GM21447 (cell line): ENCODE measurements around the gene TTLL6.
"Not testable (repeated sequence)": the region's sequence is repeated elsewhere in the genome, so short reads cannot be mapped to it uniquely, and the experiment has no call there.

Experiments
- ATAC-seq: cut with Tn5 transposase; IDR thresholded peaks from one replicate; pipeline ENCODE4 v1.9.1; 2021; ENCODE audit not compliant: unreplicated experiment

The TTLL6 gene

DNA sequence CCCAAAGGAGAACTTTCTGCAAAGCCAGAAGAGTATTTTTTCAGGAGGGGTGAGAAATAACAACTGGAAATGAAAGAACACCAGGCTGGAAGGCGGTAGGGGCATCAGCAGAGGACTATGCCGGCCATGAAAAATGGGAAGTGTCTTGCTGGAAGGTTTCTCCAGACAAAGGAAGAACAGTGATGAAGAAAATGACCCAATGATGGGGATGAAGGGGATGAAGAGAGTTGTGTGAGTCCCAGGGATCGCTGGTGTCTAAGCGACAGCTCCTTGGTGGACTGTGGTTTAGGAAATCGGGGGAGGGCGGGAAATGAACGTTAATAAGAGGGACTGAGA lies 623 bp downstream of the TTLL6 start:
- ATAC-seq = no peak

DNA sequence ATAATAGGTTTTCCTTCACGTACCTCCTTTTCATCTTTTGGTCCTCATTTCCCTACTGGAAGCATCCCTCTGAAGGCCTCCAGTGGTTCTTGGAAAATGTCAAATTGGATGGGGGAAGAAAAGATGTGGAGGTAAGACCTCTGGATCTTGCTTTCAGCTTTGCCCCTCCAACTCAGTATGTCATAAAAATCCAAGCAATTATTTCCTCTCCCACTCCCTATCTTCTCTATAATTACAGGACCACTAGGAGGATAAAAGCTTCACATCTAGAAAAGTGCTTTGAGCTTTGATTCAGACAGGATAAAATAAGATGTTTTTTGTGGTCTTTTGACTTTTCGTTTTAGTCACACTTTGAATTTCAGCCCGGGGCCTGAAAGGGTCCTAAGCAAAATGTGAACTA lies 1.7 kb downstream of the TTLL6 start:
- ATAC-seq = no peak

- no peak for ATAC-seq
These were observed 2.5 kb downstream of the TTLL6 start for GRCh38 chr17:48814504-48814903.

DNA sequence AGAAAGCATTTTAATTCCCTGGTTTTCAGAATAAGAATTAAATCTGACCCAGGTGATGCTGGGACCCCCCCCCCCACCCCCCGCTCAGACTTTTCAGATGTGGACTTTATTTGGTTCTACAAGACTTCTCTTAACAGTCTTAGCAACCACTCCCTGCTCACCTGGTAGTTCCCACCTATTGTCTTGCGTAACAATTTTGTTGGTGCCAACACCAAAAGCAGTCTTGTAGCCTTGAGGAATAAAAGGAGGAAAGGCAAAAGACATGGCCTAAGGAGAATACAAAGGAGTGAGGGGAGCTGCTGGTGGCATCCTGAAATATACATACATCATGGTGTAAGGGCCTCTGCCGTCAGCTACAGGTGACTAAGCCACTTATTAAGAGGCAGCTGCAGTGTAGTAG lies 5.0 kb downstream of the TTLL6 start:
- ATAC-seq = no peak

DNA sequence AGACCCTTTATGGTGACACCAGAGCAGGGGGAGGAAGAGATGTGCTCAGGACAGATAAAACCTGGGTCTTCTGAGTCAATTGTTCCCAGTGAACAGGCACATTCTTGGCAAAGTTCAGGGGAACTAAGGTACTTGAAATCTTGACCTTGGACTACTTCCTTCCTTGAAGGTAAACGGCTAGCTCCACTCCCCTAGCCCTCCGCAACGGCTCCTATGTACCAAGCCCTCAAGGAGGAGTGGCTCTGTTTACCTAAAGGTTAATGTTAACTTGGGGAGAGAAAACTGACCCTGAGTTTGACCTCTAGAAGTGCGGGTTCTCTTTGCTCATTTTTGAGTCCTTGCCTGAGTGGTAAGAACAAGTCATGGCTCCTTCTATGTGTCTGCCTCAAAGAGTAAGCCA lies 7.8 kb downstream of the TTLL6 start:
- no peak for ATAC-seq

DNA sequence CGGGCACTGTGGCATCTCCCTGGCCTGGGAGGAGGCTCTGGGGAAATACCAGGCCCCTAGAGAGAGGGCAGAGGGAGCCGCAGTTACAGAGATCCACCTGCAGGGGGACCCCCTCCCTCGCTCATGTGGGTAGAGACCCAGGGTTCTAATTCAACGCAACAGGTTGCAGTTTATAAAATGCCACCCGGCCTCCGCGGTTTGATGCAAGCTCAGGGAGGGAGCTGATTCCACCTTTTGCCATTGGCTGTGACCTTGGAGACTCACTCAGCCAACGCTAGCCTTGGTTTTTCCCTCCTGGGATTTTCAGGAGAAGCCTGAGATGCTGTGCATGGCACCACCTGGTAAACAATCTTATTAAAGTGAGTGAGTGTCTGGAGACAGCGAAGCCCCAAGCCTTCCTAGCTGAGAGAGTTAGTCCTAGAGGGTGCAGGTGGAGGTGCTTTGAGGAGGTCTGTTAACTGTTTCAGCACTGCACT lies 12.1 kb downstream of the TTLL6 start:
- no peak for ATAC-seq

DNA sequence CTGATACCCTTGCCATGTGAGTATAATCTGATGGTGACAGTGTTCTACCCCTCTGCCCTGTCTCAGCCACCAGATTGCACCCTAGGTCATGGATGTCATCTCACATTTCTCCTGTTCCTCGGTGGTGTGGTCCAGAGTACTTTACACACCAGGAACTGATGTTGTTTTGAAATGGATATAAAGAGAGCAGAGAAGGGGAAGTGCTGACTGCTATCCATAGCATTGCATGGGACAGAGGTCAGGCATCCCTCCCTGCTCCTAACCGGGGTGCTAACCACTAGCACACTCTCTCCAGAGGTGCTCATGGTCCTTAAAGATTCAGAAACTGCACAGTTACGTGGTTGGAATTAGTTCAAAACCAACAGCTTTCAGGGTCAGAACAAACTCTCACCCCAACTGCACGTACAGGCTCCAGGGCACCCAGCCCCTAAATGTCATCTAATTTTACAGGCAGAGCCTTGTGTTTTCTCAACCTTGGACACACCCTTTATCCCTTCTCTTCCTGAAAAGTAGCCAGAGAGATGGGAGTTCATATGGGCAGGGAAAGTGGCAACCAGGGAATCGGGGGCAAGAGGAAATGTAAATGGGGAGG lies 16.3 kb downstream of the TTLL6 start:
- no peak for ATAC-seq

DNA sequence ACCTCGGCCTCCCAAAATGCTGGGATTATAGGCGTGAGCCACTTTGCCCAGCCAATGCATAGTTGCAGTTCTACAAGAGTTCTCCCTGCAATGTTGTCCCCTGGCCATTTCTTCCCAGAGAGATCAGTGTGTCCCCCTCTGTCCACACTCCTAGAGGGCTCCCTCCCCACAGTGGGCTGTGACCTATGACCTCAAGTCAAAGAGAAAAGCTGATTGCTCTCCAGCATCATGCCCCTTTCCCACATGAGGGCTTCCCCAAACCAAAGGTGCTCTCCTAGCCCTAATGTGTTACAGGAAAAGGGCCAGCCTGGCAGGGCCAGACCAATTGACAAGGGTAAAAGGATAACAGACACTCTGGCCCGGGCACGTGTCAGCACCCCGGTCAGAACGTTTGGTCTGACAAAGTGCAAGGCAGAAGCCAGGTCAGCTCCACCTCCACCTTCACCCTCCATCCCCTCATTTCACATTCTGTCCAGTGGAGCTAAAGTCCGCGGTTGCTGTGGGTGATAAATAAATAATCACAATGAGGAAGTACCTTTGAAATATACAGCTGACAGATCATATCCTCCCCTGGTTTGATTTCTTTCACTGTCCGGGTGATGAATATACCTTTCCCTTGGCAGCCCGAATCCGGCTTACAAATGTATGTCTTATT lies 17.8 kb downstream of the TTLL6 start:
- ATAC-seq = no peak

- not testable (repeated sequence) for ATAC-seq
These were observed 20.9 kb downstream of the TTLL6 start for GRCh38 chr17:48796163-48796522.

GRCh38 chr17:48795444-48796162 lies 21.4 kb downstream of the TTLL6 start:
- ATAC-seq = no peak

DNA sequence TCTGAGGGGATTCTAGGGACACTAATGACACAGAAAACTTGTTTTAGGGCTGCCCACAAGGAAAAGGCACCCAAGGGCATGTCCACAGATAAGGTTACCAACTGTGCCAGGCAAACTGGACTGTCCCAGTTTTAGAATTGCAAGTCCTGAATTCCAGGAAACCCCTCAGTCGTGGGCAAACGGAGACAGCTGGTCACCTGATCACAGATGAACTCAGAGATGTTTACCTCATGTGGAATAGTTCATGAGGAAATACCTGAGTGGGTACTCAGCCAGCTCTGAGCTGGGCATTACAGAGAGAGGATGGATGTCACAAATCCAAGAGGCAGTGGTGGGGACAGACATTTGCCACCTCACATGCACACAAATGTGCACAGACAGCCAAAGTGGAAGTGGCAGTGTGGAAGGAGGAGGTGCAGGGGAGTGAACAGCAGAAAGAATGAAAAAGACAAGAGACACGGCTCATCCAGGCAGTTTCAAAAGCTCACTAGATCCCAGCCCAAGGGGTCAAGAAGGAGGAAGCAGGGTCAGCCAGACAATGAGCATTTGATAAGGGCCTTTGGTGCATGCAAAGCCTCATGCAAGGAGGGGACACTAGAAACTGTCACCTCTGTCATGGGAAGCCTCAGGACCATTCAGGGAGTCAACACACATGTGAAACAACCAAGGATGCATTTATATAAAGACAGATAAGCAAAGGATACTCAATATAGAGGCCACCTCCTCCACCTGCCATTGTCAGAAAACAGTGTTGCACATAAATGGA lies 24.8 kb downstream of the TTLL6 start:
- ATAC-seq = no peak

DNA sequence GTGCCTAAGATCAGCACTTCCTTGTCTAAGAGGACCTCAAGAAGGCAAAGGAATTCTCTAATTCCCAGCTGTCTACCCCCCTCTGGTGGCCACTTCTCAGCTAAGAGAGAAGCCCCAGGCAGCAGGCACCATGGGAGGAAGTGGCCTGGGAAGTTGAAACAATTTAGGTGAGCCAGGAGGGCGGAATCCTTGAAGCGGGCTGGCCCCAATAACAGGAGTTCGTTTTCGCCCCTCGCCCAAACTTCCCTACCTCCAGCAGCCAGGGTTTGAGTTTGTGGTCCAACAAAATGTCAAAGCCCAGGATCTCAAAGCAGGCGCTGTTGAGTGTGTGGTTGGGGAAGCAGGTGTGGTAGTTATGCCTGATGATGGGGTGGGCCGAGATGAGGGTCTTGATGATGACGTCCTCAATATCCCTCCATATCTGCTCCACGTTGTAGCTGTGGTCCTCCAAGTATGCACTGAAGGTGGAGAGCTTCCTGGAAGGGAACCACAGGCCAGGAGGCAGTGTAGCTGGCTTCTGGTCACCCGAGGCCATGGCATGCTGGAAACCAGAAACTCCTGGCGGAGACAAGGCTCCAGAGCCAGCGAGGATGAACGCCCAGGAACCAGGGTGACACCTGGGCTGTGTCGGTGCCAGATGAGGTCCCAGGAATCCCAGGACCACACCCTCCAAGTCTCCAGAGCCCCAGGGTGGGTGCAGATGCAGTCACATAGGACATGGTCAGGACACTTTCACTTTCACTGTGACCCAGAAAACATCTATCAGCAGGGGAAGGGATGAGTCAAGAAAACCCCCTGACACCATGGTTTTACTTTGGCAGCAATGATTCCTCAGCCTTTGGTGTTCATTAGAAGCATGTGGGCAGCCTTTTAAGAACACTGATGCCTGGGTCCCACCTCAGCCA lies 25.6 kb downstream of the TTLL6 start:
- ATAC-seq = peak; percentile 59

GRCh38 chr17:48790607-48791127 lies 26.4 kb downstream of the TTLL6 start:
- no peak for ATAC-seq

DNA sequence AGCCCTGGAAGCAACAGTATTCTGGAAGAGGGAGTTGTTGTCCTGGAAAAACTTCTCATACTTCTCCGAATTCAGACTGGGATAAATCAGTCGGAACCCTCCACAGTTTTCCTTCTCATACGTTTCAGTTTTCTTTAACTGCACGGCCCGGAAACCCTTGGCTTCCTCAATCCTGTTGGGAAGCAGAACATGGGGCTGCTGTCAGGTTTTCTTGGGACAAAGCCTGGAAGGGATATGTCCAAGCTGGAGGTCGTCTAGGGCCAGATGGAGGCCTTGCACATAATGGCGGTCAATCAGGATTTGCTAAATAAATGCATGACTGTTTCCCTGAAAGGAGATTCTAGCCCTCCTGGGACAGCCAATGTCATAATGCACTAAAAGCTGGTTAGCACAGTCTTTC lies 29.2 kb downstream of the TTLL6 start:
- no peak for ATAC-seq

DNA sequence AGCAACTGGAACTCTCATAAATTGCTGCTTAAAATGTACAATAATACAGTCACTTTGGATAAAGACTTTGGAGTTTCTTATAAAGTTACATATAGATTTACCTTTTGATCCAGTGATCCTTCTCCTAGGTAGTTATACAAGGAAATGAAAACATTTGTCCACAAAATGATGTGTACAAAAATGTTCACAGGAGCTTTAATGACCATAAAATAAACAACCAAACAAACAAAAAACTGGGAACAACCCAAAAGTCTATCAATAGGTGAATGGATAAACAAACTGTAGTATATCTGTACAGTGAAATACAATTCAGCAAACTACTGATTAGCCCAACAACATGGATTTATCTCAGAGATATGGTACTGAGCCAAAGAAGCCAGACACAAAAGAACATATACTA lies 37.6 kb downstream of the TTLL6 start:
- no peak for ATAC-seq

- no peak for ATAC-seq
These were observed 40.4 kb downstream of the TTLL6 start for GRCh38 chr17:48776602-48777001.

GRCh38 chr17:48773245-48773644 lies 43.8 kb downstream of the TTLL6 start:
- no peak for ATAC-seq

- no peak for ATAC-seq
These were observed 46.1 kb downstream of the TTLL6 start for GRCh38 chr17:48770954-48771353.

DNA sequence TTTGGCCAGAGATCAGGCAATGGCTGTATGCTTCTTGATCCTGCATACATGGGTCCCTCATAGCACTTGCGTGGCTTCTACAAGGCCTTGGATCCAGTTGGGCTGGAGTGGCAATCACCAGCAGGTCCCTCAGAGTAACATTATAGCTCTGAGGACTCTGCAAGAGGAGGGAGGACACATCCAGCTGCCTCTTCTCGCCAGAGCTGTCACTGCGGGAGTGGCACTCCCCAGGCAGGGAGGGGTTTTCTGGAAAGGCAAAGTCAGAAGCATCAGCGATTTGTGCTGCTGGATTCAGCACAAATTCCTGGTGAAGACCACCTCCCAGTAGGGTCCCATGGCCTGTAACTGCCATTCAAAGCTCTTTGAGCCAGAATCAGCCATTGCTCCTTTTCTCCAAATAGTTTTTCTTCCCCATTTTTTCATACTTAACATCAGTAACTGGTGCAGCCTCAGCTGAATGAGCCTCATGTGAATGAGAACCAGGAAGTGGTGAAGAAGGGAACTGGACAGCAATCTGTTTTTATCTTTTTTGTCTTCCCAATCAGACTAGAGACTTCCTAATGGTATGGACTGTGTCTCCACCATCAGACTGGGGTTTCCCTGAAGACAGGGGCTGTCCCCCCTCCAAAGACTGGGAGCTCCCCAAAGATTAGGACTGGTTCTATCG lies 47.9 kb downstream of the TTLL6 start:
- ATAC-seq = no peak

DNA sequence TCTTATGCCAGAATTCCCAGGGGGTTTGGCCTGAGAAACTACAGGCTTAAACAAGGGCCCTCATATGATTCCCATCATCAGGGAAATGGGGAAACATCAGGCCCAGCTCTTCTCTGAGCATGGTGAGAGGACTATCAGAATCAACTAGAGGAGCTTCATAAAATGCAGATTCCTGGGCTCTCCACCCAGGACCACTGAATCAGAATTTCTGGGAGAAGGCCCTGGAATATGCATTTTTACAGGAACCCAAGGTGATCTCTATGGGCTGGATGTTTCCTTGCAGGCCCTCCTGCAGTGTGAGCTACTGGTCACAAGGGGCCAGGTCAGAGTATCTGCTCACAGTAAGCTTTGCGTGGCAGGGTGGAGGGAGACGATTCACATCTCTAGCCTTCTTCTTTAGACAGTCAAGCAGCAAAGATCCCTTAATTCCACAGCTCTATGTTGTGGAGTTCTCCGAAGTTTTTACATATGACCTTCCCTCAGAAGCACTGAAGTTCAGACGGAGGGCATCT lies 49.7 kb downstream of the TTLL6 start:
- ATAC-seq = no peak
